Endothelial cell of umbilical vein (primary cell): ENCODE data around the gene POLR1D. TPM values are rescaled to one million over a fixed set of nuclear protein-coding genes. Genes with fewer than 3 reads are reported as not detected.

Experiments used
- BruUV-seq: library from RNA; stranded (reverse); fragments of 400-500 nt; replicated peaks from 2 replicates; lab custom pipeline; 2021; lab: Mats Ljungman, UMichigan
- CTCF ChIA-PET: fragments of 300-600, 350-600 bp; sonication (Branson Sonifier 250); formaldehyde crosslinking; loops from one replicate; lab custom pipeline; 2021; ENCODE audit warnings: antibody characterized with exemption, inconsistent platforms; lab: Charles Lee
- POLR2A ChIA-PET: fragments of 300-600, 350-600 bp; sonication (Branson Sonifier 250); formaldehyde crosslinking; loops from one replicate; lab custom pipeline; 2021; ENCODE audit warnings: antibody characterized with exemption, inconsistent platforms; lab: Charles Lee
- DNase-seq: peaks from one replicate; pipeline ENCODE4 v3.0.0-alpha.2; 2011; ENCODE audit warnings: low read depth, low spot score
- FAIRE-seq: peaks from 2 replicates; lab custom pipeline; 2011; peaks lifted over from hg19 to GRCh38; lab: Jason Lieb, UNC
- H2AFZ ChIP-seq: 2 replicates; pipeline ENCODE4 v1.6.0; 2012; ENCODE audit warnings: low read depth, low read length, control low read depth, inconsistent platforms
- H3K27ac ChIP-seq: 2 replicates; pipeline ENCODE4 v1.5.1; 2011; ENCODE audit warnings: low read depth, mild to moderate bottlenecking, control low read depth, low read length, moderate library complexity; ENCODE audit not compliant: insufficient read depth
- H3K27me3 ChIP-seq, 2 experiments: 2 replicates each; pipeline versions ENCODE4 v1.6.0 to v1.6.1; 2011; ENCODE audit warnings: low read length in 2 of 2, mixed read lengths in 1 of 2; ENCODE audit not compliant: control insufficient read depth in 2 of 2, insufficient read depth in 2 of 2
- H3K36me3 ChIP-seq, 2 experiments: 2 replicates in 1 of 2; 3 replicates in 1 of 2; pipeline ENCODE4 v1.5.1; 2011; ENCODE audit warnings: low read length in 2 of 2, mild to moderate bottlenecking in 1 of 2, moderate library complexity in 1 of 2; ENCODE audit not compliant: control insufficient read depth in 2 of 2, insufficient read depth in 2 of 2; ENCODE audit errors: extremely low read depth in 1 of 2
- H3K4me1 ChIP-seq: 3 replicates; pipeline ENCODE4 v1.5.1; 2011; ENCODE audit warnings: mild to moderate bottlenecking, low read length; ENCODE audit not compliant: control insufficient read depth, insufficient read depth; ENCODE audit errors: extremely low read depth
- H3K4me2 ChIP-seq: 2 replicates; pipeline ENCODE4 v1.6.1; 2011; ENCODE audit warnings: low read length, control low read depth, mixed read lengths; ENCODE audit not compliant: insufficient read depth
- H3K4me3 ChIP-seq, 3 experiments: fragments of 200-600 bp in 1 of 3; sonication (generic), shearing (Covaris generic) in 1 of 3; replicated peaks in 1 of 3; 2 replicates each; pipeline ENCODE4 v1.5.1; 2011 to 2016; ENCODE audit warnings: control low read depth in 3 of 3, low read length in 3 of 3, mild to moderate bottlenecking in 2 of 3, inconsistent platforms in 1 of 3, low read depth in 1 of 3, moderate library complexity in 1 of 3; ENCODE audit not compliant: insufficient read depth in 1 of 3
- H3K79me2 ChIP-seq: 2 replicates; pipeline ENCODE4 v1.6.0; 2012; ENCODE audit warnings: low read length, inconsistent platforms; ENCODE audit not compliant: control insufficient read depth, insufficient read depth
- H3K9ac ChIP-seq: replicated peaks from 2 replicates; pipeline ENCODE3; 2011; ENCODE audit warnings: low read length, control low read depth; ENCODE audit not compliant: insufficient read depth; ENCODE audit errors: extremely low read depth
- H3K9me1 ChIP-seq: replicated peaks from 3 replicates; pipeline ENCODE4 v1.6.0; 2011; ENCODE audit warnings: mild to moderate bottlenecking, low read length; ENCODE audit not compliant: control insufficient read depth, insufficient read depth; ENCODE audit errors: extremely low read depth
- H3K9me3 ChIP-seq: replicated peaks from 2 replicates; pipeline ENCODE4 v1.5.1; 2012; ENCODE audit warnings: low read length, inconsistent platforms; ENCODE audit not compliant: control insufficient read depth, insufficient read depth
- H4K20me1 ChIP-seq: replicated peaks from 2 replicates; pipeline ENCODE3; 2011; ENCODE audit warnings: mild to moderate bottlenecking, low read length; ENCODE audit not compliant: control insufficient read depth, insufficient read depth; ENCODE audit errors: extremely low read depth
- EZH2 ChIP-seq: IDR thresholded peaks from 2 replicates; pipeline ENCODE4 v1.6.1; 2012; ENCODE audit warnings: borderline replicate concordance, low read depth, mild to moderate bottlenecking, moderate library complexity, low read length, inconsistent platforms; ENCODE audit not compliant: severe bottlenecking
- FOS ChIP-seq: IDR thresholded peaks from 2 replicates; pipeline ENCODE4 v1.6.1; 2011; ENCODE audit warnings: mild to moderate bottlenecking, low read length, moderate library complexity, borderline replicate concordance; ENCODE audit not compliant: insufficient read depth
- GATA2 ChIP-seq: IDR thresholded peaks from 2 replicates; pipeline ENCODE4 v1.7.0; 2011; ENCODE audit warnings: low read depth, mild to moderate bottlenecking, moderate library complexity, mixed read lengths, low read length; ENCODE audit not compliant: insufficient read length, insufficient read depth
- JUN ChIP-seq: IDR thresholded peaks from 2 replicates; pipeline ENCODE4 v1.6.1; 2011; ENCODE audit warnings: borderline replicate concordance, low read depth; ENCODE audit not compliant: insufficient read length, insufficient read depth
- MYC ChIP-seq: IDR thresholded peaks from one replicate; pipeline ENCODE4 v1.6.1; 2011; ENCODE audit warnings: mild to moderate bottlenecking, low read depth, low read length
- POLR2A ChIP-seq: IDR thresholded peaks from 2 replicates; pipeline ENCODE4 v1.6.1; 2012; ENCODE audit warnings: low read depth, mild to moderate bottlenecking, control low read depth, low read length
- POLR2AphosphoS5 ChIP-seq: IDR thresholded peaks from 2 replicates; pipeline ENCODE4 v1.6.1; 2012; ENCODE audit warnings: low read depth, mild to moderate bottlenecking, control low read depth, low read length, moderate library complexity; ENCODE audit not compliant: insufficient read depth
- dilution Hi-C: fragments of 300-500 bp; cut with MboI; formaldehyde crosslinking; loops from one replicate; pipeline ENCODE4 v1.15.0; 2019; ENCODE audit warnings: low sequenced_read_pairs; ENCODE audit not compliant: extremely low pct_ligation_motif_present
- intact Hi-C: fragments of 100-400 bp; cut with micrococcal nuclease; formaldehyde crosslinking; loops from one replicate; pipeline ENCODE4 v1.10.0; 2022
- polyA plus RNA-seq, 4 experiments: library from polyadenylated mRNA; depleted of rRNA in 3 of 4; stranded (reverse) in 3 of 4; unstranded in 1 of 4; fragments of >200 nt; gene quantifications; 2 replicates each; pipeline versions ENCODE4 v1.2.1 to v1.2.3, GENCODE V29; 2011 to 2012; ENCODE audit warnings: missing spikeins in 1 of 4
- total RNA-seq: library from RNA; stranded (reverse); gene quantifications from 2 replicates; pipeline ENCODE4 v1.2.3, GENCODE V29; 2021
- TF ChIP-seq, protein P1 (sequence below): IDR thresholded peaks from 2 replicates; pipeline ENCODE4 v1.6.1; 2011; ENCODE audit not compliant: insufficient read depth, insufficient read length
- TF ChIP-seq, protein P2 (sequence below), 2 donors: IDR thresholded peaks; 1 replicate in 1 of 2; 2 replicates in 1 of 2; pipeline ENCODE4 v1.5.1; 2011; ENCODE audit warnings: low read length in 2 of 2, mild to moderate bottlenecking in 2 of 2, moderate library complexity in 2 of 2, control low read depth in 1 of 2, inconsistent platforms in 1 of 2, low read depth in 1 of 2; ENCODE audit not compliant: insufficient read depth in 1 of 2; ENCODE audit errors: extremely low read depth in 1 of 2

POLR1D gene
- total and polyA plus RNA-seq, 2 donors (not counting 3 experiments of a cell fraction or from before 2014, with no cell fraction given), result 90.7 to 111 TPM

DNA sequence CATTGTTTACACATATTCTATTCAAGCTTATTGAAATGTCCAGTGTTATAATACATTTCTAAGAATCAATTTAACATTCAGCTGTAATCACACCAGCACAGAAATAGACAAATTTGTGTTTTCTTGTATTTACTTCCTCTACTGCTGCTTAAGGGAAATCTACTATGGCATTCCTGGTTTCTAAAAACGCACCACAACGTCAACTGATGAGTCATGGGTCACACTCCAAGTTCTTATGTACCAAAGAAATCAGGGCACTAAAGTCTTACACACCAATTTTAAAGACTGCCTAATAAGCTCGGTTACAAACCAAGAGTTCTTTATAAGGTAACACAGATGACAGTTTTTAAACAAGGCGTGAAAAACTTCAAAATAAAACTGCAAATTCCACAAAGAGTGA lies 14.6 kb upstream of the POLR1D start:
- no peaks in the 10 kb centered on the region for H3K9me1 ChIP-seq
- dilution Hi-C loops (no loop called here), intact Hi-C loops (loop anchor here (1.0 kb wide), 1 partner anchor 12 kb away; no protein-coding TSS in a partner anchor)
- H3K27me3 ChIP-seq, result no peaks in the 10 kb centered on the region
- H3K9ac ChIP-seq, result no peak overlapping the region
- H3K4me1 ChIP-seq, result peaks cover 16% of the 10 kb centered on the region
- H3K79me2 ChIP-seq, result peaks cover 56% of the 10 kb centered on the region
- DNase-seq (peak; percentile 85), FAIRE-seq (peak; percentile 67)
- no peaks in the 10 kb centered on the region for H3K9me3 ChIP-seq
- no TSS peak for BruUV-seq
- H3K4me2 ChIP-seq, result peak overlapping the region; percentile 67
- no peaks in the 10 kb centered on the region for H3K36me3 ChIP-seq
- H3K27ac ChIP-seq, result peak overlapping the region; percentile 39
- no peaks in the 10 kb centered on the region for H4K20me1 ChIP-seq
- no peak overlapping the region for H2AFZ ChIP-seq
- no peak overlapping the region for H3K4me3 ChIP-seq
- POLR2A ChIA-PET, result no interaction called here
- TF ChIP-seq, protein P1, sequence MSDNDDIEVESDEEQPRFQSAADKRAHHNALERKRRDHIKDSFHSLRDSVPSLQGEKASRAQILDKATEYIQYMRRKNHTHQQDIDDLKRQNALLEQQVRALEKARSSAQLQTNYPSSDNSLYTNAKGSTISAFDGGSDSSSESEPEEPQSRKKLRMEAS, result no peak
- TF ChIP-seq JUN, result peak; percentile 90
- no peak for TF ChIP-seq POLR2AphosphoS5
- peak; percentile 77 for TF ChIP-seq FOS
- TF ChIP-seq, protein P2, sequence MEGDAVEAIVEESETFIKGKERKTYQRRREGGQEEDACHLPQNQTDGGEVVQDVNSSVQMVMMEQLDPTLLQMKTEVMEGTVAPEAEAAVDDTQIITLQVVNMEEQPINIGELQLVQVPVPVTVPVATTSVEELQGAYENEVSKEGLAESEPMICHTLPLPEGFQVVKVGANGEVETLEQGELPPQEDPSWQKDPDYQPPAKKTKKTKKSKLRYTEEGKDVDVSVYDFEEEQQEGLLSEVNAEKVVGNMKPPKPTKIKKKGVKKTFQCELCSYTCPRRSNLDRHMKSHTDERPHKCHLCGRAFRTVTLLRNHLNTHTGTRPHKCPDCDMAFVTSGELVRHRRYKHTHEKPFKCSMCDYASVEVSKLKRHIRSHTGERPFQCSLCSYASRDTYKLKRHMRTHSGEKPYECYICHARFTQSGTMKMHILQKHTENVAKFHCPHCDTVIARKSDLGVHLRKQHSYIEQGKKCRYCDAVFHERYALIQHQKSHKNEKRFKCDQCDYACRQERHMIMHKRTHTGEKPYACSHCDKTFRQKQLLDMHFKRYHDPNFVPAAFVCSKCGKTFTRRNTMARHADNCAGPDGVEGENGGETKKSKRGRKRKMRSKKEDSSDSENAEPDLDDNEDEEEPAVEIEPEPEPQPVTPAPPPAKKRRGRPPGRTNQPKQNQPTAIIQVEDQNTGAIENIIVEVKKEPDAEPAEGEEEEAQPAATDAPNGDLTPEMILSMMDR (IDR thresholded peaks at IDR 0.05; ENCODE audit: extremely low read depth in 1 of 2, insufficient read depth in 1 of 2, low read depth in 1 of 2, low read length in 2 of 2), result no peak
- no peak for TF ChIP-seq POLR2A
- TF ChIP-seq MYC, result no peak
- no peak for TF ChIP-seq GATA2
- no peak for TF ChIP-seq EZH2
- CTCF ChIA-PET, result interaction anchor here (1.4 to 3.9 kb wide), 3 partner anchors 9 to 219 kb away, joined by 3 to 27 read pairs (median 3); partner anchors contain the start of gene LNX2
